ENCODE data around the gene TLE2. TPM values are rescaled to one million over a fixed set of nuclear protein-coding genes. Genes with fewer than 3 reads are reported as not detected.
"Not testable (repeated sequence)": the region's sequence is repeated elsewhere in the genome, so short reads cannot be mapped to it uniquely, and the experiment has no call there.

Gene TLE2
- total RNA-seq, 1 donor from 2014 or later, result 23.3 TPM

DNA sequence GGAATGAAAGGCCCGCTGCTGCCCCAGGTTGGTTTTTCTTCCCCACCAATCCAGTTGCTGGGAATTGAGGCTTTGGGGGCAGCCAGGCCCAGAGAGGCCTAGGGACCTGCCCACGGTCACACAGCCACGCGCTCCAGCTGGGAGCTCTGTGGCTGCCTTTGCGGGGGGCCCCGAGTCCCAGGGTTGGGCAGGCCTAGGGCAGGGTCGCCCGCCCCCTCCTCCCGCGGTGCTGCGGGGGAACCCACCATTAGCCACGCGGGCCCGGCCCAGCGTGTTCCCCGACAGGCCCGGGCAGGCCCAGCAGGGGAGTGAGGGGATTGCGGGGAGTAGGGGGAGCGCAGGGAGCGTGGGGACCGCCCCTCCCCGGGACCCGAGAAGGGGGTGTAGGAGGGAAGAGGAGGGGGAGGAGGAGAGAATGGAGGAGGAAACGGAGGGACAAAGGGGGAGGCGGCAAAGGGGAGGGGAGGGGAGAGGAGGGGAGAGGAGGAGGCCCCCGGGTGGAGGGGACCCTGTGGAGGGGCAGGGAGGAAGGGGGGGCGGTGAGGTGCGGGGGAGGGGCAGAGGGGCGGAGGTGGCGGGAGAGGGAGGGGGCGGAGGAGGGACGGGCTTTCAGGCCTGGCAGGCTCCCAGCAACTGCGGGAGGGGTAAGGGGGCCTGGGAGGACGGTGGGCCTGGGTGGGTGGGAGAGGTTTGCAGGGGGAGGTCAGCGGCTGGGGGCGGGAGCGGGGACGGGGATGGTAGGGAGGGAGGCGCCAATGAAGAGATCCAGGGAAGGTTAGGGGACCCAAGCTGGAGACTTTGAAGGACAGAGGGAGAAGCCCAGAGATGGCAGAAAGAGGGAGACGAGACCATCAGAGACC, 12.9 kb upstream of the TLE2 start:
- no peak for DNase-seq (ENCODE audit: low read depth)
- TF ChIP-seq, protein P1, sequence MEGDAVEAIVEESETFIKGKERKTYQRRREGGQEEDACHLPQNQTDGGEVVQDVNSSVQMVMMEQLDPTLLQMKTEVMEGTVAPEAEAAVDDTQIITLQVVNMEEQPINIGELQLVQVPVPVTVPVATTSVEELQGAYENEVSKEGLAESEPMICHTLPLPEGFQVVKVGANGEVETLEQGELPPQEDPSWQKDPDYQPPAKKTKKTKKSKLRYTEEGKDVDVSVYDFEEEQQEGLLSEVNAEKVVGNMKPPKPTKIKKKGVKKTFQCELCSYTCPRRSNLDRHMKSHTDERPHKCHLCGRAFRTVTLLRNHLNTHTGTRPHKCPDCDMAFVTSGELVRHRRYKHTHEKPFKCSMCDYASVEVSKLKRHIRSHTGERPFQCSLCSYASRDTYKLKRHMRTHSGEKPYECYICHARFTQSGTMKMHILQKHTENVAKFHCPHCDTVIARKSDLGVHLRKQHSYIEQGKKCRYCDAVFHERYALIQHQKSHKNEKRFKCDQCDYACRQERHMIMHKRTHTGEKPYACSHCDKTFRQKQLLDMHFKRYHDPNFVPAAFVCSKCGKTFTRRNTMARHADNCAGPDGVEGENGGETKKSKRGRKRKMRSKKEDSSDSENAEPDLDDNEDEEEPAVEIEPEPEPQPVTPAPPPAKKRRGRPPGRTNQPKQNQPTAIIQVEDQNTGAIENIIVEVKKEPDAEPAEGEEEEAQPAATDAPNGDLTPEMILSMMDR (IDR thresholded peaks at IDR 0.05; ENCODE audit: insufficient read depth, low read length, poor library complexity, severe bottlenecking), result no peak
- no peaks in the 10 kb centered on the region for H3K36me3 ChIP-seq (ENCODE audit: control insufficient read depth, insufficient read depth, low read length)
- peaks cover 16% of the 10 kb centered on the region for H3K27me3 ChIP-seq (ENCODE audit: control insufficient read depth, insufficient read depth, low read length)
- H3K4me3 ChIP-seq (ENCODE audit: low read depth, low read length), result no peak overlapping the region

DNA sequence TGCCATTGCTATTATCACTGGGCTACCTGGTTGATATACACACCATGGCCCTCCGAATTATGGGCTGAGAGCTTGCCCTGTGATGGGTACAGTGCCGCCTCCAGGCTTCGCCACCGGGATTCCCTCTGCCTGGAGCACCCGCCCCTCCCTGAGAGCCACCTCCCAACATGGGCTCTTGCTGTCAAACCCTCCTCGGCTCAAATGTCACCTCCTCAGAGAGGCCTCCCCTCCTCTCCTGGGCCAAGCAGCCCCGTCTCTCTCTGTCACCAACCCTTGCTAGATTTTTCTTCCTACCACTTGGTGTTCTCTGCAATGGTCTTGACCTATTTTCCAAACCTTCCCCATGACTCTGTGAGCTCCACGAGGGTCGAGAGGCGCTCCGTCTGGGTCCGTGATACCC, 12.2 kb upstream of the TLE2 start:
- no peaks in the 10 kb centered on the region for H3K36me3 ChIP-seq (ENCODE audit: control insufficient read depth, insufficient read depth, low read length)
- no peak overlapping the region for H3K4me3 ChIP-seq (ENCODE audit: low read depth, low read length)
- TF ChIP-seq, protein P1 (IDR thresholded peaks at IDR 0.05; ENCODE audit: insufficient read depth, low read length, poor library complexity, severe bottlenecking), result no peak
- DNase-seq (ENCODE audit: low read depth), result no peak
- H3K27me3 ChIP-seq (ENCODE audit: control insufficient read depth, insufficient read depth, low read length), result peaks cover 16% of the 10 kb centered on the region

- peaks cover 14% of the 10 kb centered on the region for H3K27me3 ChIP-seq (ENCODE audit: control insufficient read depth, insufficient read depth, low read length)
- no peaks in the 10 kb centered on the region for H3K36me3 ChIP-seq (ENCODE audit: control insufficient read depth, insufficient read depth, low read length)
- H3K4me3 ChIP-seq (ENCODE audit: low read depth, low read length), result no peak overlapping the region
- no peak for DNase-seq (ENCODE audit: low read depth)
- TF ChIP-seq, protein P1 (IDR thresholded peaks at IDR 0.05; ENCODE audit: insufficient read depth, low read length, poor library complexity, severe bottlenecking), result no peak
These were observed 10.6 kb upstream of the TLE2 start for GRCh38 chr19:3039641-3040077.

DNA sequence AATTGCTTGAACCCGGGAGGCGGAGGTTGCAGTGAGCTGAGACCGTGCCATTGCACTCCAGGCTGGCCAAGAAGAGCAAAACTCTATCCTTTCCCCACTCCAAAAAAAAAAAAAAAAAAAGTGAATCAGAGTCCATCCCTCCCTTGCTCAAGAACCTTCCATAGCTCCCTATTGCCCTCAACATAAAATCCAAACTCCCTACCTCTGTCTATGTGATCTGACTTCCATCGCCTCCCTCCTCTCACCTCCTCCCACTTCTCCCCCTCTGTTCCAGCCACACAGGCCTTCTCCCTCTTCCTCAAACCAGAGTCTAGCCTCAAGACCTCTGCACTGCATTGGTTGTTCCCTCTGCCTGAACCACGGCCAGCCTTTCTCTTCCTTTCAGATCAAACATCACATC, 10.0 kb upstream of the TLE2 start:
- H3K27me3 ChIP-seq (ENCODE audit: control insufficient read depth, insufficient read depth, low read length), result peaks cover 14% of the 10 kb centered on the region
- H3K36me3 ChIP-seq (ENCODE audit: control insufficient read depth, insufficient read depth, low read length), result no peaks in the 10 kb centered on the region
- TF ChIP-seq, protein P1 (IDR thresholded peaks at IDR 0.05; ENCODE audit: insufficient read depth, low read length, poor library complexity, severe bottlenecking), result no peak
- DNase-seq (ENCODE audit: low read depth), result no peak
- H3K4me3 ChIP-seq (ENCODE audit: low read depth, low read length), result no peak overlapping the region

DNA sequence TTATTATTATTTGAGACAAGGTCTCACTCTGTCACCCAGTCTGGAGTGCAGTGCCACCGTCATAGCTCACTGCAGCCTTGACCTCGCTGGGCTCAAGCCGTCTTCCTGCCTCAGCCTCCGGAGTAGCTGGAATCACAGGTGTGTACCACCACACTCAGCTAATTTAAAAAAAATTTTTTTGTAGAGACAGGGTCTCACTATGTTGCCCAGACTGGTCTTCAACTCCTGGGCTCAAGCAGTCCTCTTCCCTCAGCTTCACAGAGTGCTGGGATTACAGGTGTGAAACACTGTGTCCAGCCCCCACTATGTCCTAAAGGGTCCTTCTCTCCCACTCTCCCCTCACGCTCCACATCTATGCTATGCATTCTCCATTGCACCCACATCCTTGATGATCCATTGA, 9.1 kb upstream of the TLE2 start:
- no peaks in the 10 kb centered on the region for H3K36me3 ChIP-seq (ENCODE audit: control insufficient read depth, insufficient read depth, low read length)
- TF ChIP-seq, protein P1 (IDR thresholded peaks at IDR 0.05; ENCODE audit: insufficient read depth, low read length, poor library complexity, severe bottlenecking), result no peak
- H3K4me3 ChIP-seq (ENCODE audit: low read depth, low read length), result no peak overlapping the region
- H3K27me3 ChIP-seq (ENCODE audit: control insufficient read depth, insufficient read depth, low read length), result peaks cover 12% of the 10 kb centered on the region
- DNase-seq (ENCODE audit: low read depth), result no peak

DNA sequence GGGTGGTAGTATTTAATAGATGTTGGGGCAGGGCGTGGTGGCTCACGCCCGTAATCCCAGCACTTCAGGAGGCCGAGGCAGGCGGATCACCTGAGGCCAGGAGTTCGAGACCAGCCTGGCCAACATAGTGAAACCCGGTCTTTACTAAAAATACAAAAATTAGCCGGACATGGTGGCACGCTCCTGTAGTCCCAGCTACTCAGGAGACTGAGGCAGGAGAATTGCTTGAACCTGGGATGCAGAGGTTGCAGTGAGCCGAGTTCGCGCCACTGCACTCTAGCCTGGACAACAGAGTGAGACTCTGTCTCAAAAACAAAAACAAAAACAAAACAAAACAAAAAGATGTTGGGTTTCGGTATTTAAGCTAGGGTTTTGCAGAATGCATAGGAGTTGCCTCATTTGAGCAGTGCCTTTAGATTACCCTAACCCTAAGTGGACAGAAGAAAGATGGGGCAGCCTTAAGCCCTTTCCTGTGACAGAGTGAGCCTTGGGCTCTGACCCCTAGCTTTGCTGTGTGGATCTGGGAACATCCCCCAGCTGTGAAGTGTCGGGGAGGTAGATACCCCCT, 8.0 kb upstream of the TLE2 start:
- peaks cover 16% of the 10 kb centered on the region for H3K27me3 ChIP-seq (ENCODE audit: control insufficient read depth, insufficient read depth, low read length)
- H3K4me3 ChIP-seq (ENCODE audit: low read depth, low read length); H3K36me3 ChIP-seq (ENCODE audit: control insufficient read depth, insufficient read depth, low read length); DNase-seq (ENCODE audit: low read depth): not testable (repeated sequence)

Data from kidney epithelial cell (primary cell).